DMS53 treated with DMSO at 0.1 percent for 48 hours (cell line): ENCODE measurements around the gene STK32C.
"Not testable (repeated sequence)": the region's sequence is repeated elsewhere in the genome, so short reads cannot be mapped to it uniquely, and the experiment has no call there.

ENCODE experiments used
- DNase-seq: peaks from one replicate; lab custom pipeline; 2025; ENCODE audit not compliant: unreplicated experiment; lab: John Stamatoyannopoulos, UW

STK32C gene

DNA sequence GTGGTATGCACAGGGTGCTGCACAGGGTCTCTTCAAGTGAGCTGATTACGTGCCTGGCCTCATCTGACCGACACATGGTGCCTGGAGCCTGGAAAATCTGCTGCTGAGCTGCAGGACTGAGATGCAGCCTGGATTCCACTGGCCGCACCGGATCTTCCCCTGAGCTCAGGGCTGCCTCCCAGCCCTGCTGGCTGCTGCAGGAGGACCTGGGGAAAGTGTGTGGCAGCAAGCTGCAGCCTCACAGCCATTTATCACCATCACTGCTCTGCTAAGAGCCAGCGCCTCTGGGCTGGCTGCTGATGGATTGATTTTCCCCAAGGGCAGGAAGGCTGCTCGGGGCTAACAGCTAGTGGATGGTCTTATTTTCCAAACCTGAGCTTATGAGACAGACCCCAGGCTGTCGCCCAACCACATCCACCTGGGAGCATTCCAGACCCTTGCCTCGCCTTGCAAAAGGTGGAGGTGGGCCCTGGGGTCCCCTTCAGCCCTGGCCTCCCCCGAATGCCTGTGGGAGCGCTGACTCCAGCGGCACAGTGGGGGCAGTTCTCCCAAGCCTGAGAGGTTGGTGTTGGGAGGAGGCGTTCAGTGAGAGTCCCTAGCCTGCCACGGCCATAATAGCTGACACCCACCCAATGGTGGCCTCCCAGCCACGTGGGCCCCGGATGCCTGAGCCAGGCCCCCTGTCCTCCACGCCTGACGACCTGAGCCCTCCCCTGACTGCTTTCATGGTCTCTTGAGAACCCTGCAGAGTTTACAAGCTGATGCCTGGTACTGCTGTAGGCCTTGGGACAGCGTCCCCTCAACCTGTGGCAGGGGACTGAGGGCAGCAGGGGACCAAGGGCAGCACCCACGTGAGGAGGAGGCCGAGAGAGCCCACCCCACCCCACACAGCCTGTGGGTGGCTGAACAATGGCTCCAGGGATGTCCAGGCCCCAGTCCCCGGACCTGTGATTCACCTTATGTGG is 38.2 kb downstream of the STK32C start:
- no peak for DNase-seq

DNA sequence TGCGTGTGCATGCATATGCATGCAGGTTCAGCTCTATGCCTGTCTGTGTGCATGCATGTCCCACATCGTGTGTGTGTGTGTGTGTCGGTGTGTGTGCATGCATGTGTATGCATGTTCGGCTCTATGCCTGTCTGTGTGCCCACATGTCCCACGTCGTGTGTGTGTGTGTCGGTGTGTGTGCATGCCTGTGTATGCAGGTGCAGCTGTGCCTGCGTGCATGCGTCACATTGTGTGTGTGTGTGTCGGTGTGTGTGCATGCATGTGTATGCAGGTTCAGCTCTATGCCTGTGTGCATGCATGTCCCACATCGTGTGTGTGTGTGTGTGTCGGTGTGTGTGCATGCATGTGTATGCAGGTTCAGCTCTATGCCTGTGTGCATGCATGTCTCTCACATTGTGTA is 39.8 kb downstream of the STK32C start:
- not testable (repeated sequence) for DNase-seq

DNA sequence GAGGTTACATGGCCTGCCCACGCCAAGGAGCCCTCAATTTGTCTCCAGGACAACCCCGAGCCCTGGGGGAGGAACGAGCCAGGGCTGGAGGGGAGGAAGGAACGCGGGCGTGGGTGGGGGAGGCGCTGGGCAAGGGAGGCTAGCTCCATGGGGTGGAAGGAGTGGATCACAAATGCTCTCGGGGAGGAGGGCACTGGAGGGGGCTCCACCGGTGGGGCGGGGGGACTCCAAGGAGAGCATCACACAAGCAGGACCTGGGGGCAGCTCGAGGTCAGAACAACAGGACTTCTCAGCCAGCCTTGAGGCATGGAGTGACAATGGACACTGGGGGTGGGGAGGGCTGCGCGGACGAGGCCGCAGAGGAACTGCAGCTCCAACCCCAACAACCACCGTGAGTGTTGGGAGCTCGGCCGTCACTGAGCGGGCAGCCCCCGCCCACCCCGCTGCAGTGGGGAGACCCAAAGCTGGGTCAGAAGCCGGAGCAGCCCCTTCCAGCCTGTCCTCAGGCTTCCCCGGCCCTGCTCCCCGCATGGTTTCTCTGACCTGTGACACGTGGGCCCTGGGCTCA is 41.1 kb downstream of the STK32C start:
- no peak for DNase-seq

- DNase-seq: no peak
Measured at GRCh38 chr10:132265890-132266496, 41.8 kb downstream of the STK32C start.

DNA sequence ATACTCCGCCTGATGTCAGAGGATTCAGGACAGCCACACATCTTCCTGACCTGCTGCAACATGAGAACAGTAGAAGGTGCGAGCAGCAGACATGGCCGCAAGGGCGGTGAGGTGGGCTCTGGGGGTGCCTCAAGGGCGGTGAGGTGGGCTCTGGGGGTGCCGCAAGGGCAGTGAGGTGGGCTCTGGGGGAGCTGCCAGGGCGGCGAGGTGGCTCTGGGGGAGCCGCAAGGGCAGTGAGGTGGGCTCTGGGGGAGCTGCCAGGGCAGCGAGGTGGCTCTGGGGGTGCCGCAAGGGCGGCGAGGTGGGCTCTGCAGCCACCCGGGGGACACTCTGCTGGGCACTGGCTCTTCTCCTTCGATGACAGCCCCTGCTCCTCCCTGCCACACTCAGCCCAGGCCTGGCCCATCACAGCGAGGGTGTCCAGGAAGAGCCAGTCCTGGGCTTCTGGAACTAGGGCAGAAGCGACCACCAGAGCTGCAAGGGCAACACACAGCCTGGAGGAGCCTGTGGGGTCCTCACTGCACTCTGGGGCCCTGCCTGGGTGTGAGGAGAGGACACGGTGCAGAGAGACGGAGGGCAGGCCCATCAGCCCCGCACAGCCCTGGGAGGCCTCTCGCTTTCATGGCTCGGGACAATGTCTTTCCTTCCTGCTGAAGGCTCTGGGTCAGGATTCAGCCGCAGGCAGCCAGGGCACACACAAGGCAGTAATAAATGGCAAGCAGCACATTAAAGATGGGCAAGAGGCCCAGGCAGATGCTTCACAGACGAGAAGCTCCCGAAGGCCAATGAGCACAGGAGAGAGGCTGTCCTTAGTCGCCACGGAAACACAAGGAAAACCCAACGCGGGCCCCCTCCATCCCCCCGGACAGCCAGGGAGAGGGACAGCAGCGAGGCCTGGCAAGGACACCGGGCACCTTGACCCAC is 42.5 kb downstream of the STK32C start:
- DNase-seq: no peak

DNA sequence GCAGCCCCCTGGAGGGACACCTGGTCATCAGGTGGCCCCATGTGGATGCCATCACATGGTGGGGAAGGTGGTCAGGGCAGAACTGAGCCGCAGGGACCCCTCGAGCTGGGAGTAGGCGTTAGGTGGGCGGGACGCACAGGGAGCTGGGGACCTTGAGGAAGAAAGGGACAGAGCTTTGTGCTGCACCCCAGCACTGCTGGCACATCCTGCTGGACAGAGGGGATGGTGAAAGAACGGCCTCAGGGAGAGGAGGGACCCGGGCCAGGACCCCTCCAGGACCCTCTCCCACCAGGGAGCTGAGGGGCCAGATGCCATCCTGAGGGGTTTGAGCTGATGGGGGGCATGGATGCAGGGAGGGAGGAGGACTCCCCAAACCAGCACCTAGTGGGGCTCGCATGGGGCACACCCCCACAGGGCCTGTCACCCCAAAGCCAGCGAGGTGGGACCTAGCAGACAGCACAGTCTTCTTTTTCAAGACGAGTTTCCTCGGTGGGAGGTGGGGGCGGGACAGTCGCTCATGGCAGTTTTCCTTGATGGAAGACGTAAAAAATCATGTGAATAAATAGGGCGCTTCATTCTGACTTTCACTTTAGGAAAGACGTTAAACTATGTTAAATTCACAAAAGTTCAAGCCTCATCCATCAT is 43.3 kb downstream of the STK32C start:
- no peak for DNase-seq

DNA sequence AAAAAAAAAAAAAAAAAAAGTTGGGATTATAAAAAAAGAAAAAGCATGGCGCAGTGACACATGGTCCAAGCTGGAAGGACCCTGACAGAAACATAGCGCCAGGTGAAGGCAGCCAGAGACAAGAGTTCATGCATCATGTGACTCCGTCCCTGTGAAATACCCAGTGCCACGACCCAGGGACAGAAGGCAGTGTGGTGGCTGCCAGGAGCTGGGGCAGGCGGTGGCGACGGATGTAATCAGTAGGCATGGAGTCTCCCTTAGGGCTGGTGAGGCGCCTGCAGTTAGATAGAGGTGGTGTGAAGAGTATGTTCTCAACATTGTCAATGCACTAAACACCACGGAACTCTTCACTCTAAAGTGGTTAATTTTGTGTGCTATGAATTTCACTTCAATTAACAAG is 43.9 kb downstream of the STK32C start:
- no peak for DNase-seq

DNA sequence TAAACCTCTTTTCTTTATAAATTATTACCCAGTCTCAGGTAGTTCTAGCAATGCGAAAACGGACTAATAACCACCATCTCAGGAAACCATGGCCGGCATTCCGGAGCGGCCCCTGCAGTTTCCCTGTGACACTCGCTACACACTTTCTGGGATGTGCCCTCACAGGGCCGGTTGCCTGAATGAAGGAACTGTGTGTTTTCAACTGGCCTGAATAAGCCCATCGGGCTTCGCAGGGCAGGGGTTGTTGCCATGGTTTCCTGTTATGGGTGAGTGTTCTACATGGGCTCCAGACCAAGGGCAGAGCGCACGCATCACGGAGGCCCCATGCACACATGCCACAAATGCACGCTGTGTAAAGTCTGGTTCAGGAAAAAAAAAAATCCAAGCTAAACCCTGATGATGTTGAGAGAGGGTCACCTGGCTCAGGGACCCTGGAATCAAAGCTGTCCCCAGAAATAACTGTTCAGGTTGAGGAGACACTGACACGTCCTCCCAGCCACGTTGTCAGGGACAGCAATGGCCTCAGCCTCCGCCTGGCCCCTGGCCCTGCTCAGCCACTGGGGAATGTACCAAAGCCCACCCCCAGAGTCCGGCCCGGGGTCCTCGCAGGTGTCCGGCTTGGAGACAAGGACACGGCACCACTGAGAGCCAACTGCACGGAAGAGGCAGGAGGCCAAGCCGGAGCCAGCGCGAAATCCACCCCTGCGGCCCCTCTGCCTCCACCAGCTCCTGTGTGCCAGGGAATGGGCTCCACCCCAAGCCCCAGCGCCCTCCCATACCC is 47.9 kb downstream of the STK32C start:
- DNase-seq: no peak

DNA sequence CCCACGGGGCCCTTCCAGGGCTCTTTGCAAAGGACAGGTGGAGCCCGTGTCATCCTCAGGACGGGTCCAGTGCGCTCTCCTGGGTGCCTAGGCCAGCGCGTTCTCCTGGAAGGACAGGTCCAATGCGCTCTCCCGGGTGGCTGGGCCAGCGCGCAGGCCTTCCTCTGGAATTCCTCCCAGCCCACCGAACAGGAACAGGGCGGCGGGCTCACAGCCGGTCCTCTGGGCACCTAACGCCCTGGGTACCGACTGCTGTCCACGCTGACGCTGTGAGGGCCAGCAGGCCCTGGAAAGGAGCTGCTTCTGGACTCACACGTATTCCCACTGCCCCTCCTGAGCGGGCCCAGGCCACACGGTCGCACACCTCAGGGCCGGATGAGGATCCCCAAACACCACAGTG is 49.3 kb downstream of the STK32C start:
- no peak for DNase-seq

- DNase-seq: no peak
Measured at GRCh38 chr10:132257907-132258306, 49.8 kb downstream of the STK32C start.

GRCh38 chr10:132257271-132257670 is 50.5 kb downstream of the STK32C start:
- DNase-seq: no peak

DNA sequence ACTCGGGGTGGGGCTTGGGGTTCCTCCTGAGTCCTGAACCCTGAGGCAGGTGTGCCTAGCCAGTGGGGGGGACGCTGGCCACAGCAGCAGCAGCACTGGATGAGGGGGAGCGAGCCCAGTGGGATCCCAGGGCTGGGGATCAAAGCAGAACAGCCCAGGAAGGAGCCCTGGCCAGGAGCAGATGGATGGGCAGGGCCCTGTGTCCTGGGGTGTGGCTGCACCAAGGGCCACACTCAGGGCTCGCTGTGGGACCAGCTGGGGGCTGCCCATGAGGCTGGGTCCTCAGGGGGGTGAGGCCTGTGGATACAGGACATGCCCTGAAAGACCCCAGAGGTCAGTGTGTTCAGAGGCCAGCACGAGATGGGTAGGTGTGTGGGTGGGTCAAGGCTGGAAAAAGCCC is 50.9 kb downstream of the STK32C start:
- no peak for DNase-seq

GRCh38 chr10:132255489-132256344 is 52.0 kb downstream of the STK32C start:
- DNase-seq: no peak

- DNase-seq: no peak
Measured at GRCh38 chr10:132254841-132255240, 52.9 kb downstream of the STK32C start.

GRCh38 chr10:132253092-132253687 is 54.6 kb downstream of the STK32C start:
- DNase-seq: no peak

- no peak for DNase-seq
Measured at GRCh38 chr10:132252412-132252811, 55.3 kb downstream of the STK32C start.

- DNase-seq: no peak
Measured at GRCh38 chr10:132251928-132252327, 55.8 kb downstream of the STK32C start.
